GM12892 (cell line): ENCODE results near the gene ZNF600.
"Not testable (repeated sequence)": the region's sequence is repeated elsewhere in the genome, so short reads cannot be mapped to it uniquely, and the experiment has no call there.

Source experiments
- POLR2A ChIP-seq: IDR thresholded peaks from 2 replicates; pipeline ENCODE4 v1.6.1; 2011; ENCODE audit warnings: low read depth, low read length, control low read depth
- POLR2AphosphoS5 ChIP-seq: IDR thresholded peaks from 2 replicates; pipeline ENCODE4 v1.6.1; 2011; ENCODE audit warnings: low read depth, low read length, control low read depth
- TAF1 ChIP-seq: IDR thresholded peaks from 2 replicates; pipeline ENCODE4 v1.6.1; 2011; ENCODE audit warnings: low read depth, mild to moderate bottlenecking, control low read depth, low read length, borderline replicate concordance

- TF ChIP-seq POLR2A, POLR2AphosphoS5, TAF1: not testable (repeated sequence)
Observed at GRCh38 chr19:52723907-52724598, 62.5 kb downstream of the ZNF600 start.
